H54 (cell line): ENCODE results near the gene AKAP17A.
"Not testable (repeated sequence)": the region's sequence is repeated elsewhere in the genome, so short reads cannot be mapped to it uniquely, and the experiment has no call there.

Source experiments
- DNase-seq: peaks from one replicate; pipeline ENCODE4 v3.0.0; 2011; ENCODE audit warnings: low spot score, mixed read lengths; ENCODE audit not compliant: insufficient read length
- FAIRE-seq: peaks from 3 replicates; lab custom pipeline; 2011; peaks lifted over from hg19 to GRCh38; lab: Jason Lieb, UNC
- POLR2A ChIP-seq: IDR thresholded peaks from 2 replicates; pipeline ENCODE4 v1.6.1; 2011; ENCODE audit warnings: low read depth, mild to moderate bottlenecking, low read length

The AKAP17A gene

GRCh38 chrX:1601768-1602085 is 10.3 kb downstream of the AKAP17A start:
- no peak for DNase-seq
- TF ChIP-seq POLR2A, result no peak
- no peak for FAIRE-seq

- DNase-seq (no peak), FAIRE-seq (no peak)
- no peak for TF ChIP-seq POLR2A
These were observed 10.9 kb downstream of the AKAP17A start for GRCh38 chrX:1602299-1602698.

- FAIRE-seq, result no peak
- no peak for TF ChIP-seq POLR2A
- DNase-seq, result no peak
These were observed 15.1 kb downstream of the AKAP17A start for GRCh38 chrX:1606496-1606895.

- TF ChIP-seq POLR2A, result no peak
- DNase-seq, result no peak
- FAIRE-seq, result no peak
These were observed 17.9 kb downstream of the AKAP17A start for GRCh38 chrX:1609311-1609710.

GRCh38 chrX:1609762-1610161 is 18.4 kb downstream of the AKAP17A start:
- DNase-seq (no peak), FAIRE-seq (no peak)
- TF ChIP-seq POLR2A, result no peak

GRCh38 chrX:1610166-1610565 is 18.8 kb downstream of the AKAP17A start:
- FAIRE-seq, result no peak
- no peak for DNase-seq
- TF ChIP-seq POLR2A, result no peak

- TF ChIP-seq POLR2A, result no peak
- FAIRE-seq (no peak), DNase-seq (no peak)
These were observed 19.3 kb downstream of the AKAP17A start for GRCh38 chrX:1610736-1611135.

GRCh38 chrX:1612641-1613286 is 21.4 kb downstream of the AKAP17A start:
- TF ChIP-seq POLR2A, result no peak
- no peak for DNase-seq
- no peak for FAIRE-seq

GRCh38 chrX:1614927-1615326 is 23.5 kb downstream of the AKAP17A start, which contains the start of gene ASMT:
Gene ASMT, plus strand, starts transcription at chrX:1615059. Its CDS starts 141 bp downstream, at chrX:1615200.
- TF ChIP-seq POLR2A, result no peak
- FAIRE-seq (no peak), DNase-seq (no peak)

- FAIRE-seq (no peak), DNase-seq (no peak)
- no peak for TF ChIP-seq POLR2A
These were observed 27.3 kb downstream of the AKAP17A start for GRCh38 chrX:1618689-1619088.

GRCh38 chrX:1623691-1624090 is 32.3 kb downstream of the AKAP17A start:
- TF ChIP-seq POLR2A, result no peak
- no peak for FAIRE-seq
- no peak for DNase-seq

GRCh38 chrX:1624158-1624860 is 32.9 kb downstream of the AKAP17A start:
- FAIRE-seq, DNase-seq: not testable (repeated sequence)

GRCh38 chrX:1624861-1625215 is 33.4 kb downstream of the AKAP17A start:
- FAIRE-seq, DNase-seq: not testable (repeated sequence)

GRCh38 chrX:1629244-1629643 is 37.8 kb downstream of the AKAP17A start:
- DNase-seq (no peak), FAIRE-seq (no peak)
- TF ChIP-seq POLR2A, result no peak

- no peak for DNase-seq
- TF ChIP-seq POLR2A, result no peak
- FAIRE-seq, result no peak
These were observed 54.6 kb downstream of the AKAP17A start for GRCh38 chrX:1646009-1646408.
